ENCODE data around the gene FAM131B. TPM values are rescaled to one million over a fixed set of nuclear protein-coding genes. Genes with fewer than 3 reads are reported as not detected.

The FAM131B gene
- total RNA-seq, 2 donors from 2014 or later: 2.9 TPM

GRCh38 chr7:143367972-143368371 lies 5.5 kb upstream of the FAM131B start:
- ATAC-seq (no peak), DNase-seq (ENCODE audit: low spot score) (no peak)
- Mint-ChIP-seq H3K9me3 (no peaks in the 10 kb centered on the region), H3K36me3 (no peaks in the 10 kb centered on the region), H3K4me3 (no peak overlapping the region), H3K27ac (no peak overlapping the region), H3K4me1 (ENCODE audit: low read depth in 2 of 2) (peaks cover 19 to 24% of the 10 kb centered on the region in 2 donors), H3K27me3 (peaks cover 21 to 23% of the 10 kb centered on the region in 2 donors)

- DNase-seq (ENCODE audit: low spot score): no peak
These were observed 764 bp upstream of the FAM131B start for GRCh38 chr7:143363016-143363937.

GRCh38 chr7:143361552-143362130 lies 872 bp downstream of the FAM131B start:
- peak overlapping the region; percentile 86 for H3K4me3 Mint-ChIP-seq
- H3K27ac Mint-ChIP-seq: peak overlapping the region in 1 of 2 donors; percentile 4
- ATAC-seq (no peak), DNase-seq (ENCODE audit: low spot score) (no peak)
- H3K36me3 Mint-ChIP-seq: no peaks in the 10 kb centered on the region
- H3K9me3 Mint-ChIP-seq: no peaks in the 10 kb centered on the region
- peaks cover 11 to 15% of the 10 kb centered on the region in 2 donors for H3K4me1 Mint-ChIP-seq (ENCODE audit: low read depth in 2 of 2)
- peaks cover 23 to 33% of the 10 kb centered on the region in 2 donors for H3K27me3 Mint-ChIP-seq

More at GRCh38 chr7:143363016-143363937, 764 bp upstream of the FAM131B start:
- no peak for ATAC-seq
- Mint-ChIP-seq H3K27ac (no peak overlapping the region), H3K27me3 (peaks cover 23 to 33% of the 10 kb centered on the region in 2 donors), H3K36me3 (no peaks in the 10 kb centered on the region), H3K4me3 (peak overlapping the region; percentile 58), H3K4me1 (ENCODE audit: low read depth in 2 of 2) (peaks cover 11 to 15% of the 10 kb centered on the region in 2 donors), H3K9me3 (no peaks in the 10 kb centered on the region)

- H3K27ac Mint-ChIP-seq: peak overlapping the region in 1 of 2 donors; percentile 0
- ATAC-seq (no peak), DNase-seq (ENCODE audit: low spot score) (no peak)
- peaks cover 11 to 15% of the 10 kb centered on the region in 2 donors for H3K4me1 Mint-ChIP-seq (ENCODE audit: low read depth in 2 of 2)
- no peaks in the 10 kb centered on the region for H3K9me3 Mint-ChIP-seq
- H3K27me3 Mint-ChIP-seq: peaks cover 21 to 33% of the 10 kb centered on the region in 2 donors
- H3K4me3 Mint-ChIP-seq: peak overlapping the region; percentile 68
- no peaks in the 10 kb centered on the region for H3K36me3 Mint-ChIP-seq
These were observed 1.5 kb downstream of the FAM131B start for GRCh38 chr7:143360788-143361551.

GRCh38 chr7:143359771-143360353 lies 2.7 kb downstream of the FAM131B start:
- H3K4me3 Mint-ChIP-seq: peak overlapping the region; percentile 68
- ATAC-seq: no peak
- H3K9me3 Mint-ChIP-seq: no peaks in the 10 kb centered on the region
- peaks cover 17 to 29% of the 10 kb centered on the region in 2 donors for H3K27me3 Mint-ChIP-seq
- H3K36me3 Mint-ChIP-seq: no peaks in the 10 kb centered on the region
- no peak for DNase-seq (ENCODE audit: low spot score)
- H3K4me1 Mint-ChIP-seq (ENCODE audit: low read depth in 2 of 2): peaks cover 11 to 15% of the 10 kb centered on the region in 2 donors
- no peak overlapping the region for H3K27ac Mint-ChIP-seq

- ATAC-seq: no peak
- Mint-ChIP-seq H3K27me3 (peaks cover 7 to 16% of the 10 kb centered on the region in 2 donors), H3K36me3 (no peaks in the 10 kb centered on the region), H3K4me1 (ENCODE audit: low read depth in 2 of 2) (peaks cover 11 to 15% of the 10 kb centered on the region in 2 donors), H3K4me3 (no peak overlapping the region), H3K27ac (no peak overlapping the region), H3K9me3 (no peaks in the 10 kb centered on the region)
- DNase-seq (ENCODE audit: low spot score): no peak
These were observed 3.9 kb downstream of the FAM131B start for GRCh38 chr7:143358626-143359025.

GRCh38 chr7:143356414-143357050 lies 6.0 kb downstream of the FAM131B start:
- Mint-ChIP-seq H3K27me3 (peaks cover 5 to 9% of the 10 kb centered on the region in 2 donors), H3K27ac (no peak overlapping the region), H3K4me1 (ENCODE audit: low read depth in 2 of 2) (peaks cover 5 to 11% of the 10 kb centered on the region in 2 donors), H3K36me3 (no peaks in the 10 kb centered on the region), H3K9me3 (no peaks in the 10 kb centered on the region), H3K4me3 (no peak overlapping the region)
- ATAC-seq: no peak
- no peak for DNase-seq (ENCODE audit: low spot score)

- H3K27ac Mint-ChIP-seq: no peak overlapping the region
- DNase-seq (ENCODE audit: low spot score) (no peak), ATAC-seq (no peak)
- H3K4me3 Mint-ChIP-seq: no peak overlapping the region
- no peaks in the 10 kb centered on the region for H3K36me3 Mint-ChIP-seq
- H3K27me3 Mint-ChIP-seq: peaks cover 5 to 6% of the 10 kb centered on the region in 2 donors
- no peaks in the 10 kb centered on the region for H3K9me3 Mint-ChIP-seq
- H3K4me1 Mint-ChIP-seq (ENCODE audit: low read depth in 2 of 2): peaks cover 5 to 11% of the 10 kb centered on the region in 2 donors
These were observed 6.8 kb downstream of the FAM131B start for GRCh38 chr7:143355450-143356385.

GRCh38 chr7:143354965-143355364 lies 7.5 kb downstream of the FAM131B start:
- no peak overlapping the region for H3K4me3 Mint-ChIP-seq
- H3K27ac Mint-ChIP-seq: no peak overlapping the region
- DNase-seq (ENCODE audit: low spot score) (no peak), ATAC-seq (no peak)
- H3K9me3 Mint-ChIP-seq: no peaks in the 10 kb centered on the region
- H3K27me3 Mint-ChIP-seq: peaks cover 0 to 2% of the 10 kb centered on the region in 2 donors
- no peaks in the 10 kb centered on the region for H3K36me3 Mint-ChIP-seq
- peaks cover 0 to 8% of the 10 kb centered on the region in 2 donors for H3K4me1 Mint-ChIP-seq (ENCODE audit: low read depth in 2 of 2)

GRCh38 chr7:143354376-143354775 lies 8.1 kb downstream of the FAM131B start:
- H3K27me3 Mint-ChIP-seq: peaks cover 0 to 6% of the 10 kb centered on the region in 2 donors
- no peak for DNase-seq (ENCODE audit: low spot score)
- ATAC-seq: no peak
- no peaks in the 10 kb centered on the region for H3K9me3 Mint-ChIP-seq
- no peak overlapping the region for H3K27ac Mint-ChIP-seq
- no peaks in the 10 kb centered on the region for H3K36me3 Mint-ChIP-seq
- peaks cover 0 to 7% of the 10 kb centered on the region in 2 donors for H3K4me1 Mint-ChIP-seq (ENCODE audit: low read depth in 2 of 2)
- no peak overlapping the region for H3K4me3 Mint-ChIP-seq

- Mint-ChIP-seq H3K4me3 (no peak overlapping the region), H3K27me3 (peaks cover 0 to 6% of the 10 kb centered on the region in 2 donors)
These were observed 9.9 kb downstream of the FAM131B start for GRCh38 chr7:143352531-143353002.

GRCh38 chr7:143351574-143351973 lies 10.9 kb downstream of the FAM131B start:
- Mint-ChIP-seq H3K4me3 (no peak overlapping the region), H3K9me3 (no peaks in the 10 kb centered on the region), H3K4me1 (ENCODE audit: low read depth in 2 of 2) (peaks cover 0 to 4% of the 10 kb centered on the region in 2 donors), H3K27ac (no peak overlapping the region), H3K36me3 (no peaks in the 10 kb centered on the region), H3K27me3 (peaks cover 6 to 11% of the 10 kb centered on the region in 2 donors)
- no peak for ATAC-seq
- no peak for DNase-seq (ENCODE audit: low spot score)

More at GRCh38 chr7:143352531-143353002, 9.9 kb downstream of the FAM131B start:
- Mint-ChIP-seq H3K4me1 (ENCODE audit: low read depth in 2 of 2) (peaks cover 0 to 4% of the 10 kb centered on the region in 2 donors), H3K36me3 (no peaks in the 10 kb centered on the region), H3K27ac (no peak overlapping the region), H3K9me3 (no peaks in the 10 kb centered on the region)
- ATAC-seq (no peak), DNase-seq (ENCODE audit: low spot score) (no peak)

Measured in natural killer cell treated with Interleukin-12 subunit alpha and Interleukin-12 subunit beta and Interleukin-15 and Interleukin-18, amount 100 ng/mL, for 72 hours (primary cell).